ENCODE results near the gene POU2AF3.

The POU2AF3 gene, protein sequence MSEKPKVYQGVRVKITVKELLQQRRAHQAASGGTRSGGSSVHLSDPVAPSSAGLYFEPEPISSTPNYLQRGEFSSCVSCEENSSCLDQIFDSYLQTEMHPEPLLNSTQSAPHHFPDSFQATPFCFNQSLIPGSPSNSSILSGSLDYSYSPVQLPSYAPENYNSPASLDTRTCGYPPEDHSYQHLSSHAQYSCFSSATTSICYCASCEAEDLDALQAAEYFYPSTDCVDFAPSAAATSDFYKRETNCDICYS

GRCh38 chr11:111298413-111299100 is at the start of gene POU2AF3:
POU2AF3 (plus strand) TSS chr11:111298546; CDS start chr11:111298582, 36 bp downstream.
- in situ Hi-C loops (cut with HindIII; ENCODE audit: low pct_ligation_motif_present, low sequenced_read_pairs) = no loop called here
- no peak for DNase-seq
- Histone ChIP-seq H3K4me3 (ENCODE audit: low read depth, low read length) (peak within 1 kb of the TSS; percentile 62), H3K27me3 (replicated peaks) (peaks cover 11% of the 10 kb centered on the region), H3K27ac (no peak within 1 kb of the TSS), H3K36me3 (replicated peaks) (no peaks in the 10 kb centered on the region)
- TF ChIP-seq, protein P1, sequence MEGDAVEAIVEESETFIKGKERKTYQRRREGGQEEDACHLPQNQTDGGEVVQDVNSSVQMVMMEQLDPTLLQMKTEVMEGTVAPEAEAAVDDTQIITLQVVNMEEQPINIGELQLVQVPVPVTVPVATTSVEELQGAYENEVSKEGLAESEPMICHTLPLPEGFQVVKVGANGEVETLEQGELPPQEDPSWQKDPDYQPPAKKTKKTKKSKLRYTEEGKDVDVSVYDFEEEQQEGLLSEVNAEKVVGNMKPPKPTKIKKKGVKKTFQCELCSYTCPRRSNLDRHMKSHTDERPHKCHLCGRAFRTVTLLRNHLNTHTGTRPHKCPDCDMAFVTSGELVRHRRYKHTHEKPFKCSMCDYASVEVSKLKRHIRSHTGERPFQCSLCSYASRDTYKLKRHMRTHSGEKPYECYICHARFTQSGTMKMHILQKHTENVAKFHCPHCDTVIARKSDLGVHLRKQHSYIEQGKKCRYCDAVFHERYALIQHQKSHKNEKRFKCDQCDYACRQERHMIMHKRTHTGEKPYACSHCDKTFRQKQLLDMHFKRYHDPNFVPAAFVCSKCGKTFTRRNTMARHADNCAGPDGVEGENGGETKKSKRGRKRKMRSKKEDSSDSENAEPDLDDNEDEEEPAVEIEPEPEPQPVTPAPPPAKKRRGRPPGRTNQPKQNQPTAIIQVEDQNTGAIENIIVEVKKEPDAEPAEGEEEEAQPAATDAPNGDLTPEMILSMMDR (IDR thresholded peaks at IDR 0.05; ENCODE audit: low read depth, low read length, missing control alignments) = no peak

DNA sequence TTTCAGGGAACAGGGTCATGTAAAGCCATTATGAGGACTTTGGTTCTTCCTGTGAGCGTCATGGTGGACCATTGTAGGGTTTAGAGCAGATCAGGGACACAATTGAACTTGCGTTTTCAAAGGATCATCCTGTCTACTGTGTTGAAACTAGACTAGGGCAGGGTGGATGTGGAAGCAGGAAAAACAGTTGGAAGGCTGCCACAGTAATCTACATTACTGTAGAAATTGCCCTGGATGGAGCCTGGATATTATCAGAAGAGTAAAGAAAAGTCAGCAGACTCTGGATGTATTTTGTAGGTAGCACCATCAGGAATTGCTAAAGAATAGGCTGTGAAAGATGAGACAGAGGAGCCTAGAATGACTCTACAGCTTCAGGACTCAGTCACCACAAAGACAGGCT is 47.4 kb upstream of the POU2AF3 start:
- in situ Hi-C loops (cut with HindIII; ENCODE audit: low pct_ligation_motif_present, low sequenced_read_pairs) = no loop called here
- no peak overlapping the region for H3K4me3 ChIP-seq (ENCODE audit: low read depth, low read length)
- no peaks in the 10 kb centered on the region for H3K36me3 ChIP-seq (replicated peaks)
- TF ChIP-seq, protein P1 (IDR thresholded peaks at IDR 0.05; ENCODE audit: low read depth, low read length, missing control alignments) = no peak
- no peak overlapping the region for H3K27ac ChIP-seq
- DNase-seq = no peak
- no peaks in the 10 kb centered on the region for H3K27me3 ChIP-seq (replicated peaks)

- no peaks in the 10 kb centered on the region for H3K27me3 ChIP-seq (replicated peaks)
- DNase-seq = no peak
- in situ Hi-C loops (cut with HindIII; ENCODE audit: low pct_ligation_motif_present, low sequenced_read_pairs) = no loop called here
Observed at GRCh38 chr11:111253131-111253530, 45.2 kb upstream of the POU2AF3 start.

DNA sequence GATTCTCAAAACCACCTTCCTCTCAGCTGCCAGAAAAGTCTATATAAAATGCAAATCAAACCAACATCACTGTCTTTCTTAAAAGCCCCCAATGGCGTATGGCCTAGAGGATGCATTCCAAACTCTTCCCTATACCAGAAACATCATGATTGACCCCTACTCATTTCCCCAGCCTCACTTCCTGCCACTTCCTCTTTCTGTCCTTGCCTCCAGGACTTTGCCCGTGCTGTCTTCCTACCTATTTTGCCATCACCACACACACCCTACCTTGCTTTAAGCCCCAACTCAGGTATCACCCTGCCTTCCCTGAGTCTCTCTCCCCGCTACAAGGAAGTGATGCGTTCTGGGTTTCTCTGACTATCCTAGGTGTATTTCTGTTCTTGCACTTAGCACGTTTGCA is 44.7 kb upstream of the POU2AF3 start:
- Histone ChIP-seq H3K36me3 (replicated peaks) (no peaks in the 10 kb centered on the region), H3K27ac (no peak overlapping the region), H3K27me3 (replicated peaks) (no peaks in the 10 kb centered on the region), H3K4me3 (ENCODE audit: low read depth, low read length) (no peak overlapping the region)
- in situ Hi-C loops (cut with HindIII; ENCODE audit: low pct_ligation_motif_present, low sequenced_read_pairs) = no loop called here
- no peak for DNase-seq
- TF ChIP-seq, protein P1 (IDR thresholded peaks at IDR 0.05; ENCODE audit: low read depth, low read length, missing control alignments) = no peak

More at GRCh38 chr11:111253131-111253530, 45.2 kb upstream of the POU2AF3 start:
- Histone ChIP-seq H3K27ac (no peak overlapping the region), H3K4me3 (ENCODE audit: low read depth, low read length) (no peak overlapping the region), H3K36me3 (replicated peaks) (no peaks in the 10 kb centered on the region)
- TF ChIP-seq, protein P1 (IDR thresholded peaks at IDR 0.05; ENCODE audit: low read depth, low read length, missing control alignments) = no peak

DNA sequence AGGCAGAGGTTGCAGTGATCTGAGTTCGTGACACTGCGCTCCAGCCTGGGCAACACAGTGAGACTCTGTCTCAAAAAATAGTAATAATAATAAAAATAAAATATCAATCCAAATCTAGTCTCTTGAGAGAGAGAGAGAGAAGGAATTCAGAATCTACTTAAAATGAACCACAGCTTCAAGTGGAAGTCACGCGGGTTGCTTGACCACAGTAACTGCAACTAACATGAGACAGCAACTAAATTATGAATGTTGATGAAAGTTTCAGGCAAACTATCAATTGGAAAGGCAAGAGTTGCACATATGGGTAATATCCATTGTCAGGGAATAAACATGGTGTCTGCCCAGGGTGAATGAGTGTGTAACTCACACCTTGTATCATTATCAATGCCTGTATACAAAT is 40.3 kb upstream of the POU2AF3 start:
- no peaks in the 10 kb centered on the region for H3K27me3 ChIP-seq (replicated peaks)
- H3K27ac ChIP-seq = no peak overlapping the region
- no peaks in the 10 kb centered on the region for H3K36me3 ChIP-seq (replicated peaks)
- in situ Hi-C loops (cut with HindIII; ENCODE audit: low pct_ligation_motif_present, low sequenced_read_pairs) = no loop called here
- TF ChIP-seq, protein P1 (IDR thresholded peaks at IDR 0.05; ENCODE audit: low read depth, low read length, missing control alignments) = no peak
- no peak for DNase-seq
- H3K4me3 ChIP-seq (ENCODE audit: low read depth, low read length) = no peak overlapping the region
